ENCODE measurements around the gene PLSCR2. TPM values are rescaled to one million over a fixed set of nuclear protein-coding genes. Genes with fewer than 3 reads are reported as not detected.
"Not testable (repeated sequence)": the region's sequence is repeated elsewhere in the genome, so short reads cannot be mapped to it uniquely, and the experiment has no call there.

PLSCR2 gene
- total RNA-seq, 1 experiment from 2014 or later: not detected

DNA sequence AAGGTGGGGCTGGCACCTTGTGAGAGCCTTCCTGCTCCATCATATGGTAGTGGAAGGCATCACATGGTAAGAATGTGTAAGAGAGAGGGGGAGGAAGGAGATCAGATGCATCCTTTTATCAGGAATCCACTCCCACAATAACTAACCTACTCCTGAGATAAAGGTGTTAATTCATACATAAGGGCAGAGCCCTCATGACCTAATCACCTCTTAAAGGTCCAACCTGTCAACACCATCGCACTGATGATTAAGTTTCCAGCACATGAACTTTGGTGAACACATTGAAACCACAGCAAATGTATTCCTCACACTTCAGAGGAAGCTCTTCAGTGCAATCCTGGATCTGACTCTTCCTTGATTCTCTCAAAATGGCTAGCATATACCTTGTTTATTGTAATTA is 55.4 kb downstream of the PLSCR2 start:
- Histone ChIP-seq H3K9me3 (replicated peaks) (no peaks in the 10 kb centered on the region), H3K27me3 (no peaks in the 10 kb centered on the region), H3K36me3 (no peaks in the 10 kb centered on the region), H3K27ac (no peak overlapping the region), H3K4me3 (no peak overlapping the region), H3K4me1 (no peaks in the 10 kb centered on the region)
- DNase-seq: no peak

DNA sequence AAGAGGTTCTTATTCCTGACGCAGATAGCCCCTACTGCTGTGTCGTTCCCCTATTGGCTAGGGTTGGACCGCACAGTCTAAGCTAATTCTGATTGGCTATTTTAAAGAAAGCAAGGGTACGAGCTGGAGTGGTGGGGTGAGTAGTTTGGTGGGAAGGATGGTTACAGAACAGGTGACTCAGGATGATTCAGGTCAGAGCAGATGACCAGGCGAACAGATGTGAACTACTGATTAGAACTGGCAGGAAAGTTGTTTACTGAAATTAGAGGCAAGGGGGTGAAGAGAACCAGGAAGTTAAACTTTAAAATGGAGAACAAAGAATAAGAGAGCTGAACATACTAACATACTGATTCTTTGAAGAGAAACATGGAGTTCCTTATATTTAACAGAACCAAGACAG is 56.6 kb downstream of the PLSCR2 start:
- not testable (repeated sequence) for DNase-seq, H3K36me3 ChIP-seq, H3K27me3 ChIP-seq

DNA sequence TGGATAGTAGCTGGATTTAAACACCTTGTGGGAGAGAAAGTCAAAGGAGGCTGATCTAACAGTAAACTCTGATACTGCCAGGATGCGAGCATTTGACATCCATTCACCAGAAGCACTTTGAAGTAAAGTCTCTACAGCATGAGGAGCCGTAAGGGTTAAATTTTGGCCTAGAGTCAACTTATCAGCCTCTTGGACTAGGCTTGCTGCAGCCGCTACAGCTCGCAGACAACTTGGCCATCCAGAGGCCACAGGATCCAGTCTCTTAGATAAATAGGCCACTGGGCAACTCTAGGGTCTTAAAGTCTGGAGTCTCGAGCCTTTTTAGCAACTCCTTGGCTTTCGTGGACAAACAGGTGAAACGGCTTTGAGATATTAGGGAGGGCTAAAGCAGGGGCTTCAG is 61.4 kb downstream of the PLSCR2 start:
- H3K27ac ChIP-seq: no peak overlapping the region
- no peak overlapping the region for H3K4me3 ChIP-seq
- no peak for DNase-seq
- no peaks in the 10 kb centered on the region for H3K9me3 ChIP-seq (replicated peaks)
- no peaks in the 10 kb centered on the region for H3K4me1 ChIP-seq
- no peaks in the 10 kb centered on the region for H3K27me3 ChIP-seq
- H3K36me3 ChIP-seq: no peaks in the 10 kb centered on the region

More for the DNA sequence above, 56.6 kb downstream of the PLSCR2 start:
- H3K4me3 ChIP-seq; H3K9me3 ChIP-seq (replicated peaks); H3K4me1 ChIP-seq; H3K27ac ChIP-seq: not testable (repeated sequence)

DNA sequence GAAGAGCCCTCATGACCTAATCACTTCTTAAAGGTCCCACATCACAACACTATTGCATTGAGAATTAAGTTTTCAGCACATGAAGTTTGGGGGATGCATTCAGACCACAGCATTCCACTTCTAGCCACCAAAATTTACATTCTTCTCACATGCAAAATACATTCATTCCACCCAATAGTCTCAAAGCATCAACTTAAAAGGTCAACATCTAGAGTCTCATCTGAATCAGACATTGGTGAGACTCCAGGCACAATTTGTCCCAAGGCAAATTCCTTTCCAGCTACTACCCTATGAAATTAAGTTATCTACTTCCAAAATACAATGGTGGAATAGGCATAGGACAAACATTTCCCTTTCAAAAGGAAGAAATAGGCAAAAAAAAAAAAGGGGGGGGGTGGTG is 64.9 kb downstream of the PLSCR2 start:
- no peak overlapping the region for H3K27ac ChIP-seq
- no peaks in the 10 kb centered on the region for H3K36me3 ChIP-seq
- no peak overlapping the region for H3K4me3 ChIP-seq
- H3K27me3 ChIP-seq: no peaks in the 10 kb centered on the region
- H3K4me1 ChIP-seq: no peaks in the 10 kb centered on the region
- no peaks in the 10 kb centered on the region for H3K9me3 ChIP-seq (replicated peaks)
- no peak for DNase-seq

DNA sequence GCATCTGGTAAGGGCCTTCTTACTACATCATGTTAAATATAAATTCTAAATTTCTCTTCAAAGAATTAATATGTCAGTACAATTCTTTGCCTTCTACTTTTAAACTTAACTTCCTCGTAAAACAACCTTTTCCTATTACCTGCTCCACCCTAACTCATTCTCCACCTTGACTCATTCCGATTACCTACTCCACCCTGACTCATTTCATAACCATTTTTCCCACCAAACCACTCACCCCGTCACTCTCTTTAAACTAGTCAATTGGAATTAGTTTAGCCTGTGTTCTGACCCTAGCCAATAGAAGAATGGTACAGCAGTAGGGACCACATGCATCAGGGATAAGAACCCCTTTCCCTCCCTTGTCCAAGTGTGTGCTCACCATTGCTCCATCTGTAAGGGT is 65.6 kb downstream of the PLSCR2 start:
- H3K4me1 ChIP-seq: no peaks in the 10 kb centered on the region
- H3K27ac ChIP-seq: no peak overlapping the region
- no peak overlapping the region for H3K4me3 ChIP-seq
- H3K27me3 ChIP-seq: no peaks in the 10 kb centered on the region
- H3K36me3 ChIP-seq: no peaks in the 10 kb centered on the region
- H3K9me3 ChIP-seq (replicated peaks): no peaks in the 10 kb centered on the region
- no peak for DNase-seq

DNA sequence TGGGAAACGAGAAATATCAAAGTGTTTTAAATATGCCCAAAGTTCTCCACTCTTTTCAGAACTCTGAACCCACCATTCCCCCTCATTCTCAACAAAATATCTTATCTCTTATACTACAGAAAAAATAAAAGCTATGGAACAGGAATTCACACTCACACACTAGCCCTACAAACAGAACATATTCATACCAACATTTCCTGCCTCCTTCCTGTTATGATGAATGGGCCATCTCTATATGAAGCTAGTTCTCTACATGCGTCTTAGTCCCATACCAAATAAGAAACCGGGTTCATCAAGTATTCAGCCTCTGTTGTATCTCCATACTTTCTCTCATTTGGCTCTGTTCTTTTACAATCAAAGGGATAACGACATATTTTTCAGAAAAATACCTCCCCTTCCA is 72.6 kb downstream of the PLSCR2 start:
- H3K27me3 ChIP-seq: no peaks in the 10 kb centered on the region
- no peaks in the 10 kb centered on the region for H3K36me3 ChIP-seq
- H3K27ac ChIP-seq: no peak overlapping the region
- H3K9me3 ChIP-seq (replicated peaks): no peaks in the 10 kb centered on the region
- H3K4me3 ChIP-seq: no peak overlapping the region
- H3K4me1 ChIP-seq: no peaks in the 10 kb centered on the region
- DNase-seq: no peak

DNA sequence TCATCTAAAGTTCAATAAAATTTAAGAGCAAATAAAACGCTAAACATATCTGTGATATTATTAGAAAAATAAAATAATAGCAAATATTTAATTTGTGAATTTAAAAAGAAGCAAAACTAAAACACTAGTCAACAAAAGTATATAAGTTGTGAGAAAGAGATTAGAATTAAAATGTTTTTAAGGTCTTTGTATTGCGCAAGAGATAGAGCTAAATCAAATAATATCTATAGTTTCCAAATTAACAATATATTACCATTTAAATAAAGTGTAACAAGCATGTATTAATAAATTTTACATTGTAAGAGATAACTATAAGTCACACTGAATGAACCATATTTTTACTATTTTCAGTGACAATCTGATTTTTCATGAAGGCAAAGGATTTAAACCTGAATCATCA is 74.2 kb downstream of the PLSCR2 start:
- Histone ChIP-seq H3K36me3 (no peaks in the 10 kb centered on the region), H3K9me3 (replicated peaks) (no peaks in the 10 kb centered on the region), H3K27ac (no peak overlapping the region), H3K27me3 (no peaks in the 10 kb centered on the region), H3K4me3 (no peak overlapping the region), H3K4me1 (no peaks in the 10 kb centered on the region)
- no peak for DNase-seq

DNA sequence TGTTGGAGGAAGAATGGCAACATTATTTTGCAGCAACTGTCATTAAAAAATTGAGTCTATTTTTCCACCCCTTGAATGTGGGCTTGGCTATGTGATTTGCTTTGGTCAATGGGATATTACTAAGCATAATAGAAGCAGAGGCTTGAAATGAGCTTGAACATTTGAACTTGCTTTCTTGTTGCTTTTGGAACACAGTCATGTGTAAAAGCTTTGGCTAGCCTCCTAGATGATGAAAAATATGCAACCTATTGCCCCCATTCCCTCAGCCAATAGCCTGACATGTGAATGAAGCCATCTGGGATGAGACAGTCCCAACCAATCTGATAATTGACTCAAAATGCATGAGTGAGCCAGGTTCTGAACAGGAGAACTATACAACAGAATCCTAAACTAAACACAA is 78.4 kb downstream of the PLSCR2 start:
- Histone ChIP-seq H3K36me3 (no peaks in the 10 kb centered on the region), H3K27ac (no peak overlapping the region)
- DNase-seq: no peak

DNA sequence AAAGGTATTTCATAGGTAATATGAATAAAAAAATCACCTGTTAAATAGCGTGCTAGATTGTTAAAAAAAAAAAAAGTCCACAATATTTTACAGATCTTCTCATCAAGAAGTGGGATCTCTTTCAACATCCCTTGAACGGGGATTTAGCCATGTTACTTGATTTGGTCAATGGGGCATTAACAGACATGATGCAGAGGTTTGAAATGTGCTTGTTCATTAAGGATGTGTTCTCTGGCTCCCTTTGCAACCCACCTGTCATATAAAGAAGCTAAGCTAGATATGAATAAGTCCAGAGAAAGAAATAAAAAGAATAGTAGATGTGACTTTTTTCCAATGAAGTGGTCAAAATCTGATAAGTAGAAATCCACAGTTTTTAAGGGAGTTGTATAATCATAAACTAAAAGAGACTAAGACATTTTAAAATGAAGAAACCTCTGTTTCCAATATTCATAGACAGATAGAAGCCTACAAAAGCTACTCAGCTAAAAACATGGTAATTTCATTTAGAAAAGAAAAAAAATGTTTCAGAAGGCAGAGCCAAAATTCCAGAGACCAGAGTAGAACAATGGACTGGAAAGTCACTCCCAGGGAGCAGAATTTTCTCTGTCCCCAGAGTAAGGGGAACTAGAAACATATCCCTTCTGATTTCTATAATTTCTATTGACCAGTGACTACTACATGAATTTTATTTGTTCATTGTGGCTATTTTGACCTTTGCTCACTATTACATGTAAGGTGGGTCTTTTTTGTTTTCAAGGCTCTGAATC is 79.2 kb downstream of the PLSCR2 start:
- H3K36me3 ChIP-seq: no peaks in the 10 kb centered on the region
- H3K27me3 ChIP-seq: no peaks in the 10 kb centered on the region
- DNase-seq: no peak
- H3K4me3 ChIP-seq: no peak overlapping the region
- H3K27ac ChIP-seq: no peak overlapping the region
- H3K9me3 ChIP-seq (replicated peaks): no peaks in the 10 kb centered on the region
- H3K4me1 ChIP-seq: no peaks in the 10 kb centered on the region

More for the DNA sequence above, 78.4 kb downstream of the PLSCR2 start:
- no peak overlapping the region for H3K4me3 ChIP-seq
- H3K27me3 ChIP-seq: no peaks in the 10 kb centered on the region
- H3K4me1 ChIP-seq: no peaks in the 10 kb centered on the region
- H3K9me3 ChIP-seq (replicated peaks): no peaks in the 10 kb centered on the region

DNA sequence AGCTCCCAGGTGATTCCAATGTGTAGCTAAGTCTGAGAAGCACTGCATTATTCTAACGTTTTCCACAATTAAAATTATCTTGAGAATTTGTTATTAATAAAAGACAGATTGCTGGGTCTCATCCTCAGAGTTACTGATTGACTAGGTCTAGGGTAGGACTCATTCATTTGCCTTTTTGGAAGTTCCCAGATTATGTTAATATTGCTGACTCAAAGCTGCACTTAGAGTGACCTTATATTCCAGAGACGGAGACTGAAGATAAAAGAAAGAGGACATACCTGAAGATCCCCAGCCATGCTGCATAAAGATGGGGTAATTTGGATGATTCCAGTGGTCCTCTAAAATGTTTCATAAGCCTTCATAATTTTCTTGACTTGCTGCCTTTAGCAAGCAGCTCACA is 81.8 kb downstream of the PLSCR2 start:
- no peak for DNase-seq
- Histone ChIP-seq H3K27me3 (no peaks in the 10 kb centered on the region), H3K36me3 (no peaks in the 10 kb centered on the region), H3K4me1 (no peaks in the 10 kb centered on the region), H3K4me3 (no peak overlapping the region), H3K9me3 (replicated peaks) (no peaks in the 10 kb centered on the region), H3K27ac (no peak overlapping the region)

DNA sequence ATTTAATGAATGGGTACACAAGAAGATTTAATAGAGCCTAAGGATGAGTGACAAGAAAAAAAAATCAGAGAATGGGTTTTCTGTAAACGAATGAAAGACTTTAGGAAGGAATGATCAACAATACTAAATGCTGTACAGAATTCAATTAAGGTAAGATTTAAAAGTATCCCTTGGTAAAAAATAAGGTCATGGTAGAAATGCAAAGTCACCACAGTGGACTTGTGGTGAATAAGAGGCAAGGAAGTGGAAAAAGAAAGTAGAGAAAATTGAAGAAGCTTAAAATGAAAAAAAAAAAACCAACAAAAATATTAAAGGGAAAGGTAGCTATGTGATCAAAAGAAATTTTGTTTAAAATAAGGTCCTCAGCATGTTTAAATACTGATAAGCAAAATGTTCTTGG is 82.4 kb downstream of the PLSCR2 start:
- Histone ChIP-seq H3K36me3 (no peaks in the 10 kb centered on the region), H3K27me3 (no peaks in the 10 kb centered on the region), H3K4me3 (no peak overlapping the region), H3K27ac (no peak overlapping the region), H3K9me3 (replicated peaks) (no peaks in the 10 kb centered on the region), H3K4me1 (no peaks in the 10 kb centered on the region)
- DNase-seq: no peak

DNA sequence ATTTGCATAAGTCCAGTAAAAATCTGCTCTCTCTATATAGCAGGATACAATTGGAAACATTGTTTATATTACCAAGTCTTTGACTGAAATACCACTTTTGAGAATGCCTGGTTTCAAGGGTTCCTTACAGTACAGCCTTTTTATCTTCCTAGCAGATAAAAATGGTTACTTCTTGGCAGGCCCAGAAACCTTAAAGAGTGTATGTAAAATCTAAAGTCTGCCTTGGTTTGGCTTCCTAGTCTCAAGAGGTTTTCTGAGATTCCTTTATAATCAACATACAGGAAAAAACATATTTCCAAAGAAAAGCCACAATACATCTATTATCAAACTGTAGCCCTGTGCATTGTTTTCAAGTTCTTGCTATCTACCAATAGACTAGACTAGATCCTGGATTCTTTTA is 84.6 kb downstream of the PLSCR2 start:
- no peaks in the 10 kb centered on the region for H3K36me3 ChIP-seq
- no peak for DNase-seq
- no peaks in the 10 kb centered on the region for H3K9me3 ChIP-seq (replicated peaks)
- no peak overlapping the region for H3K4me3 ChIP-seq
- H3K4me1 ChIP-seq: no peaks in the 10 kb centered on the region
- H3K27me3 ChIP-seq: no peaks in the 10 kb centered on the region
- H3K27ac ChIP-seq: no peak overlapping the region

Other genes with a start within 250 kb of the PLSCR2 start
- gene PLSCR4, start 218.5 kb downstream of the PLSCR2 start, total RNA-seq (2014; rRNA removed; shearing (Covaris generic)): 4.1 and 4.4 TPM in 2 replicates
- 27.8 and 31.7 TPM in 2 replicates for gene PLSCR1, start 75.0 kb upstream of the PLSCR2 start, total RNA-seq (2014; rRNA removed; shearing (Covaris generic))
- not detected in 2 replicates for gene PLSCR5, start 135.8 kb upstream of the PLSCR2 start, total RNA-seq (2014; rRNA removed; shearing (Covaris generic))